ENCODE measurements around the gene SNX18.

GRCh38 chr5:54545796-54546195, 28.2 kb downstream of the SNX18 start:
- no peak for TF ChIP-seq CTCF (IDR thresholded peaks at IDR 0.05)
- TF ChIP-seq POLR2A (IDR thresholded peaks at IDR 0.05): no peak

All from thyroid gland (tissue), 4 donors.